Right atrium auricular region (tissue), 2 donors: Measurements from ENCODE around the gene FLRT2. TPM values are rescaled to one million over a fixed set of nuclear protein-coding genes. Genes with fewer than 3 reads are reported as not detected.

Source experiments
- DNase-seq: peaks from one replicate; pipeline ENCODE4 v3.0.0-alpha.2; 2019; ENCODE audit warnings: low spot score
- H3K27ac ChIP-seq, 2 donors: fragments of 200-600 bp; sonication (generic); 1 replicate in 1 of 2; 2 replicates in 1 of 2; pipeline ENCODE4 v1.5.1; 2016 to 2019
- H3K27me3 ChIP-seq, 2 donors: fragments of 200-600 bp; sonication (generic); one replicate each; pipeline versions ENCODE4 v1.5.1 to v1.6.0; 2017 to 2019
- H3K36me3 ChIP-seq: fragments of 200-600 bp; sonication (generic); one replicate; pipeline ENCODE4 v1.5.1; 2016
- H3K4me1 ChIP-seq, 2 donors: fragments of 200-600 bp; sonication (generic); one replicate each; pipeline versions ENCODE4 v1.5.1 to v1.6.0; 2017 to 2019
- H3K4me3 ChIP-seq, 2 donors: fragments of 200-600 bp; sonication (generic); 1 replicate in 1 of 2; 2 replicates in 1 of 2; pipeline ENCODE4 v1.5.1; 2017 to 2019; ENCODE audit warnings: mild to moderate bottlenecking in 1 of 2, moderate library complexity in 1 of 2
- H3K9me3 ChIP-seq, 2 donors: fragments of 200-600 bp; sonication (generic); one replicate each; pipeline ENCODE4 v1.5.1; 2019
- CTCF ChIP-seq, 2 donors: fragments of 200-600 bp; sonication (generic); IDR thresholded peaks; one replicate each; pipeline ENCODE4 v1.5.1; 2019; ENCODE audit warnings: antibody characterized with exemption in 2 of 2
- total RNA-seq, 2 donors: library from RNA; depleted of rRNA; stranded (reverse); fragments of >200 nt; gene quantifications; one replicate each; pipeline ENCODE4 v1.1.0, GENCODE V29; 2016

Gene FLRT2
- total RNA-seq, 2 donors from 2014 or later, result 10.3 to 11.9 TPM

- Histone ChIP-seq H3K27ac (no peak overlapping the region), H3K4me3 (no peak overlapping the region), H3K27me3 (no peaks in the 10 kb centered on the region), H3K36me3 (no peaks in the 10 kb centered on the region), H3K9me3 (no peaks in the 10 kb centered on the region), H3K4me1 (no peaks in the 10 kb centered on the region)
- TF ChIP-seq CTCF (IDR thresholded peaks at IDR 0.05), result no peak
- DNase-seq, result no peak
Observed at GRCh38 chr14:85576218-85576617, 46.3 kb downstream of the FLRT2 start.

DNA sequence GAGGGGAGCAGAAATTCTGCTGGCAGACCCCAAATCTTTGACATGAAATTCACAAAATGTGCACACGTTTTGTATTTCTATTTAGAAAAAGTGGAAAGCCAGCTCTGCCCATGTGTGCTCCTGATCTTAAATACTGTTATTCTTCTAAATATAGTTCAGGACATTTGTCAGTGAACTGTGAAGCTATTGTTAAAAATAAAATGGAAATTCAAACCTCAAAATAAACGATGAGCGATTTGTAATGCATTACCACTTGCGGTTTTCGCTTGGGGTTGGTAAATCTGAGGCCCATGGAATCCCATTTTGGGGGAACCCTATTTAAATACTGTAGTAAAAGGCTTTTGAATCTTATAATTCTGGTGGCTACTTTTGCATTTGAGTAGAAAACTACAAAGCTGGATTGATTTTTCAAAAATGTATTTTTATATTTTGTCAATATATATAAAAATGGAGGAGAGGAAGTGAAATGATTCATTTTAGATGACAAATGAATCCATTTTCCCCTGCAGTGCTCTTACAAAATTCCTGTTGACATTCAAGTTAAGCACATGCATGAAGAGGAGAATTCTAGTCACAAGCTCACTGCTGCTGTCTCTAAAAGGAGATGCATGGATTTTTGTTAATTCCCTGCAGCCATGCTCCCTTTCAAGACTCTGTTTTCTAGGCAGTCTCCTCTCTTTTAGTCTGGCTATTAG lies 47.1 kb downstream of the FLRT2 start:
- TF ChIP-seq CTCF (IDR thresholded peaks at IDR 0.05), result no peak
- DNase-seq, result no peak
- no peaks in the 10 kb centered on the region for H3K36me3 ChIP-seq
- H3K9me3 ChIP-seq, result no peaks in the 10 kb centered on the region
- no peaks in the 10 kb centered on the region for H3K27me3 ChIP-seq
- no peak overlapping the region for H3K27ac ChIP-seq
- H3K4me3 ChIP-seq, result no peak overlapping the region
- no peaks in the 10 kb centered on the region for H3K4me1 ChIP-seq

DNA sequence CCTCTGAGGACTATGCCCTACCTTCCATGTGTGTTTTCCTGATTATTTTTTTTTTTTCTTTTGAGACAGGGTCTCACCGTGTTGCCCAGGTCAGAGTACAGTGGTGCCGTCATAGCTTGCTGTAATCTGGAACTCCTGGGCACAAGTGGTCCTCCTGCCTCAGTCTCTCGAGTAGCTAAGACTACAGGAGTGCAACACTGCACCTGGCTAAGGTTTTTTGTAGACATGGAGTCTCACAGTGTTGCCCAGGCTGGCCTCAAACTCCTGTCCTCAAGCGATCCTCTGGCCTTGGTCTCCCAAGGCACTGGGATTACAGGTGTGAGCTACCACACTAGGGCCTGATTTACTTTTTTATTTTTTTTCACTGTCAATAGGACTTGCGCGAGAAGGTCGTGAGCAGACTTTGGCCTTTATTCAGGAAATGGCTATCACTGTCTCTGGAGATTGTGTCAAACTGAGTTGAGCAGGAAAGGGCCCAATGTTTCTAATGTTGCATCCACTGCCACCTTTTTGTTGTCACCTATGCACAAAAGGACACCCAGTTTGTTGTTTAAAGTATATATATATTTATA lies 47.7 kb downstream of the FLRT2 start:
- TF ChIP-seq CTCF (IDR thresholded peaks at IDR 0.05), result no peak
- H3K27ac ChIP-seq, result no peak overlapping the region
- no peak for DNase-seq
- no peaks in the 10 kb centered on the region for H3K27me3 ChIP-seq
- H3K4me1 ChIP-seq, result no peaks in the 10 kb centered on the region
- no peak overlapping the region for H3K4me3 ChIP-seq
- no peaks in the 10 kb centered on the region for H3K9me3 ChIP-seq
- no peaks in the 10 kb centered on the region for H3K36me3 ChIP-seq

- H3K27me3 ChIP-seq, result no peaks in the 10 kb centered on the region
- no peak overlapping the region for H3K4me3 ChIP-seq
- H3K36me3 ChIP-seq, result no peaks in the 10 kb centered on the region
- no peak for DNase-seq
- H3K9me3 ChIP-seq, result no peaks in the 10 kb centered on the region
- no peak for TF ChIP-seq CTCF (IDR thresholded peaks at IDR 0.05)
- H3K4me1 ChIP-seq, result no peaks in the 10 kb centered on the region
- H3K27ac ChIP-seq, result no peak overlapping the region
Observed at GRCh38 chr14:85578357-85578756, 48.4 kb downstream of the FLRT2 start.

- H3K9me3 ChIP-seq, result no peaks in the 10 kb centered on the region
- H3K4me1 ChIP-seq, result no peaks in the 10 kb centered on the region
- no peak overlapping the region for H3K4me3 ChIP-seq
- DNase-seq, result no peak
- H3K27me3 ChIP-seq, result no peaks in the 10 kb centered on the region
- H3K36me3 ChIP-seq, result no peaks in the 10 kb centered on the region
- no peak overlapping the region for H3K27ac ChIP-seq
- TF ChIP-seq CTCF (IDR thresholded peaks at IDR 0.05), result no peak
Observed at GRCh38 chr14:85578930-85579329, 49.0 kb downstream of the FLRT2 start.

DNA sequence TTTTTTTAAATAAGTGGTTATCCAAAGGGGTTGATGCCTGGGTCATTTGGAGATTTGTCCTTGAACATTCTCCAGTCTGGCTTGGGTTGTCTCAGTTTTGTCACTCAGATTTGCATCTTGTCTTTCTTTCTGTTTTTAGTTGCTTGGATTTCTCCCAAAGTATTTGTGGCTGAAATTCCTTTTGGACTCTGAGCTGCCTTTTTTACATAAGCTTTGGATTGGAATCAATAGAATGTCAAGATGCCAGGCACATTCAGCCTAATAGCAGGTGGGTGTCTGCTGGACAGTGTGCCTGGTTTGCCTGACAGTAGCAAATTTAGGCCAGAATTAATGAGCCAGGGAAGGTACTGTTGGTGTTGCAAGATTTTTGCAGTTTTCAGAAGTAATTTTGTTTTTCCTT lies 50.0 kb downstream of the FLRT2 start:
- Histone ChIP-seq H3K27ac (no peak overlapping the region), H3K9me3 (no peaks in the 10 kb centered on the region), H3K4me3 (no peak overlapping the region), H3K36me3 (no peaks in the 10 kb centered on the region), H3K27me3 (no peaks in the 10 kb centered on the region), H3K4me1 (no peaks in the 10 kb centered on the region)
- no peak for DNase-seq
- no peak for TF ChIP-seq CTCF (IDR thresholded peaks at IDR 0.05)
